KOPT-K1 (cell line): Measurements from ENCODE around the gene CREB3L4.
"Not testable (repeated sequence)": the region's sequence is repeated elsewhere in the genome, so short reads cannot be mapped to it uniquely, and the experiment has no call there.

Experiments used
- H3K27ac ChIP-seq: fragments of 200-600 bp; sonication (generic); 2 replicates; pipeline ENCODE4 v1.5.1; 2016; ENCODE audit warnings: antibody characterized with exemption, mild to moderate bottlenecking, low read depth, low read length; ENCODE audit not compliant: poor library complexity, severe bottlenecking
- H3K36me3 ChIP-seq: fragments of 200-600 bp; sonication (generic); 2 replicates; pipeline ENCODE4 v1.5.1; 2017; ENCODE audit warnings: antibody characterized with exemption, mild to moderate bottlenecking, low read length, moderate library complexity; ENCODE audit not compliant: insufficient read depth
- H3K9me3 ChIP-seq: fragments of 200-600 bp; sonication (generic); 2 replicates; pipeline ENCODE4 v1.5.1; 2017; ENCODE audit warnings: antibody characterized with exemption, low read length, mild to moderate bottlenecking; ENCODE audit not compliant: insufficient read depth, poor library complexity, severe bottlenecking

CREB3L4 gene

GRCh38 chr1:154012543-154012942 is 44.8 kb downstream of the CREB3L4 start:
- not testable (repeated sequence) for H3K9me3 ChIP-seq, H3K27ac ChIP-seq, H3K36me3 ChIP-seq

- no peak overlapping the region for H3K27ac ChIP-seq
- no peaks in the 10 kb centered on the region for H3K9me3 ChIP-seq
- no peaks in the 10 kb centered on the region for H3K36me3 ChIP-seq
Observed at GRCh38 chr1:154014154-154014907, 46.6 kb downstream of the CREB3L4 start.

DNA sequence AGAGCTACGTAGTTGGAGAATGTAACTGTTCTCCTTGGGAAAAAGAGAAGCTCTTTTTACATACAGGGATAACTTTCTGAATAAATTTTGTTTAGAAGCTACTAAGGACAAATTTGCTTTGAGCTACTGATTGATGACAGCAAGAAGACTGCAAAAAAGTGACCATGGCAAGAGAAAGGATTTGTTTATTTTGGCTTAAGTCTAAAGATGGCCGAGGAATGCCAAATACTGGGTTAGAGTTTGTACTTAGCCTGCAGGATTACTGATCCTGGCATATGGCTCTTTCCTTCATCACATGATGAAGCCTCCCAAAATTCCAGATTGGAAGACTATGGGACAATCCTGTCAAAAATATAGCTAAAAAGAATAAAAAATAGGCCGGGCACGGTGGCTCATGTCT is 51.6 kb downstream of the CREB3L4 start:
- no peaks in the 10 kb centered on the region for H3K36me3 ChIP-seq
- no peaks in the 10 kb centered on the region for H3K9me3 ChIP-seq
- H3K27ac ChIP-seq = no peak overlapping the region

GRCh38 chr1:154019940-154020339 is 52.2 kb downstream of the CREB3L4 start:
- H3K36me3 ChIP-seq = no peaks in the 10 kb centered on the region
- H3K27ac ChIP-seq = no peak overlapping the region
- no peaks in the 10 kb centered on the region for H3K9me3 ChIP-seq
